HG02970 (cell line): ENCODE results near the gene TBL1X.
A peak's percentile ranks its signal among the peaks of the same experiment; 100 is the strongest.

Experiments used
- ATAC-seq: cut with Tn5 transposase; IDR thresholded peaks from one replicate; pipeline ENCODE4 v1.9.1; 2021; ENCODE audit warnings: mild to moderate bottlenecking, moderate library complexity, moderate number of reproducible peaks; ENCODE audit not compliant: unreplicated experiment, low FRiP score

Gene TBL1X

GRCh38 chrX:9656277-9656676 lies 191.4 kb downstream of the TBL1X start:
- ATAC-seq: no peak

DNA sequence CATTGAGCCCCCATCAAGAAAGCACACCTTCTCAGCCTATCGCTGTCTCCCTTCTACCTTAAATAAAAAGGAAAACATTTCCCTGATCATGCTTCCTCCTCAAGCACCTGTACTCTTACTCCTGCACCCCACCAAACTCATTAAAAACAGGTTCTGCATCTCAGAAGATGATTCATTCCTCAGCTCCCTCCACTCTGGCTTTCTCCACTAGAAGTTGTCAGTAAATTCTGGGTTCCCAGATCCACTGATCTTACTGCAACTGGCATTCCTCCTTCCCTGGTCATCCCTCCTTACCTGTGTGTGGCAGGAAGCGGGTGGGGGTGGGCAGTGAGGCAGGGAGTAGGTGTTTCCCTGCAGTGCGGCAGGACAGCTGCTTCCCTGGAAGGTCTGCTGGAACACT lies 192.0 kb downstream of the TBL1X start:
- ATAC-seq: no peak

GRCh38 chrX:9657590-9658256 lies 192.9 kb downstream of the TBL1X start:
- no peak for ATAC-seq

- ATAC-seq: no peak
Measured at GRCh38 chrX:9658409-9658808, 193.6 kb downstream of the TBL1X start.

DNA sequence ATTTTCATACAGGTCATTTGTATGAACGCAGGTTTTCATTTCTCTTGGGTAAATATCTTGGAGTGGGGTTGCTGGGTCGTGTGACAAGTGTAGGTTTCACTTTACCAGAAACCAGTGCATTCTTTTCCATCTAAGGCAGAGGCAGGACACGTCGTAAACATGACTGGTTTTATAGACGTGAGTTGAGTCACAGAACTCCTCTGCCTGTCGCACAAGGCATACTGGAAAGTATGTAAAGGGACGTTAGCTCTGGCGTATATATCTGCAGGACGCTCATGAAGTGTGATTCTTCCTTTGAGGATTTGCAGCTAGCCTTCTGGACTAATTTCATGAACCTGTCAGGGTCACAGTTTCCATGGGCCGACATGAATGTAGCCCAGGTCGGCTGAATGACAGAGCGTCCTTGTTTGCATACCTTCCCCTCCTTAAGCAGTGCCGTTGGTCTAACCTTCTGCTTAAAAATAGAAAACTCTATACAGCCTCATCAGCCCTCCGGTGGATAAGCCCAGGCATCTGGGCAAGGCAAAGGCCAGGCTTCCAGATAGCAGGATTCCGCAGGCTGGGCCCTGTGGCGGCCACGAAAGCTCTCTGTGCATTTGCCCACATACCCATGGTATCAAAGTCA lies 194.8 kb downstream of the TBL1X start:
- no peak for ATAC-seq

DNA sequence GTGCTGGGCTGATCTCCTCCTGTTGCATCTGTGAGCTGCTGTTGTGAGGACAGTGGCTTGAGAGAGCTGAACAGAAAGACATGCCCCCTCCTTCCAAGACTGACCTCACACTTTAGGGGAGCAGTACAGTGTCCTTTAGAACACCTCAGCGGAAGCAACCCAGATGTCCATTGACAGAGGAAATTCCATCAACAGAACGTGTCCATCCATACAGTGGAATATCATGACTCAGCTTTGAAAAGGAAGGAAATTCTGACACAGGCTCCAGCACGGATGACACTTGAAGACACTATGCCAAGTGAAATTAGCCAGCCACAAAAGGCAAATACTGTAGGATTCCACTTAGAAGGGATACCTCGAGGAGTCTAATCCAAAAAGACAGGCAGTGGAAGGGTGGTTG lies 197.3 kb downstream of the TBL1X start:
- no peak for ATAC-seq

GRCh38 chrX:9663216-9663615 lies 198.4 kb downstream of the TBL1X start:
- no peak for ATAC-seq

GRCh38 chrX:9664224-9664623 lies 199.4 kb downstream of the TBL1X start:
- no peak for ATAC-seq

GRCh38 chrX:9665113-9665512 lies 200.3 kb downstream of the TBL1X start:
- ATAC-seq: no peak

DNA sequence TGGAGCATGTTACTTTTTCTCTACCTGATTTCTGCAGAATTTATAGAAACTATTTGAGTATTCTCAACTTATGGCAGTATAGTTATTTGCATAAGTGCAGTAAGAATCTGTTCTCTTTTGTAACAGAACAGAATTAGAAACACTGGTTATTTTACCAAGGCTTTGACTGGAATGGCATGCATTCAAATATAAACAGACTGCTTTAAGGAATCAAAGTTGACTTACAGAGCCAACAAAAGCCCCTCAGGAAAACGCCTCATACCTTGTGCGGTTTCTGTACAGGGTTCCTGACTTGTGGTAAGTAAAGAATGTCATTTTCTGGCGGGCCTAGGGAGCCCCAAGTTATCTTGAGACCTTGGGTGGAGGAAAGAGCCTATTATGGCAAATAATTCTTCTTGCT lies 203.7 kb downstream of the TBL1X start:
- no peak for ATAC-seq

- no peak for ATAC-seq
Measured at GRCh38 chrX:9670136-9670814, 205.4 kb downstream of the TBL1X start.

- ATAC-seq: no peak
Measured at GRCh38 chrX:9671998-9672397, 207.1 kb downstream of the TBL1X start.

GRCh38 chrX:9676306-9676705 lies 211.4 kb downstream of the TBL1X start:
- no peak for ATAC-seq

DNA sequence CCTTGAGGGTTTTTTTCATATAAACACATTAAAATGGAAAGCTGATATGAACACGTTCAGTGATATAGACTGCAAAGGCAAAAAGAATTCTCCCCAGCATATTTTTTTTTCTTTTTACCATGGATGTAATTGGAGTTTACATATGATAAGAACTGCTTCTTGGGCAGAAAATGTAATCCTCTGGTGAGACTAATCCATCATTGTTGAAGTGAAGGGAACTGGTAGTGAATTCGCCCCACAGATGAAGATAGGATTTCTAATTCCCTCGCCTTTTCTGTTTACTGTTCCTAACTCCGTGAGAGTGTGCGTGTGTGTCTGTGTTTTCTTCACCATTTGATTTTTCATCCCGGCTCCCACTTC lies 211.9 kb downstream of the TBL1X start:
- peak; percentile 5 for ATAC-seq

DNA sequence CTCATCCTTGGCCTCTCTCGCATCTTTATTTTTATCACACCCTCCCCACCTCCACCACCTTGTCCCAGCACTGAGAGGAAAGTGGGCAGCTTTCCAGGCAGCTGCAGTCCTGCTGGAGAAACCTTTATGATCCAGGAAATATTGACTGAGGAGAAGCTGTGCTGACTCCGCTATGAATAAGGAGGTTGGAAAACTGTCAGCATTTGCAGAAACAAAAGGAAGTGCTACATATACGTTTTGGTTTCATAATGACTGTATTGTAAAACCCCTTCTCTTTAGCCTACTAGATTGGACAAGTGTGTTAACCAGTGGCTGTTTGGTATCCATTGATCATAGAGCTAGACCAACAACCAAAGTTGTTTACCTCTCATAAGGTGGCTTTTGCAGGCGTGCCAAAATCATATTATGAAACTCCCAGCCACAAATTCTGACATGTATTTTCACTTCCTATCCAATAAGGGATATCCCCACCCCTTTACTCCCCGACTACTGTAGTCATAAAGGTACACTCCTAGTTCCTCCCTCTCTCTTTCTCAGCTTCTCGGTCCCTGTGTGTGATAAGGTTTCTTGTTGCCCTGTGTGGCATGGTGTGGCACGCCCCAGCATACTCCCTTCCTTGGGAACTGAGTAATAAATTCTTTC lies 212.4 kb downstream of the TBL1X start:
- peak; percentile 98 for ATAC-seq

DNA sequence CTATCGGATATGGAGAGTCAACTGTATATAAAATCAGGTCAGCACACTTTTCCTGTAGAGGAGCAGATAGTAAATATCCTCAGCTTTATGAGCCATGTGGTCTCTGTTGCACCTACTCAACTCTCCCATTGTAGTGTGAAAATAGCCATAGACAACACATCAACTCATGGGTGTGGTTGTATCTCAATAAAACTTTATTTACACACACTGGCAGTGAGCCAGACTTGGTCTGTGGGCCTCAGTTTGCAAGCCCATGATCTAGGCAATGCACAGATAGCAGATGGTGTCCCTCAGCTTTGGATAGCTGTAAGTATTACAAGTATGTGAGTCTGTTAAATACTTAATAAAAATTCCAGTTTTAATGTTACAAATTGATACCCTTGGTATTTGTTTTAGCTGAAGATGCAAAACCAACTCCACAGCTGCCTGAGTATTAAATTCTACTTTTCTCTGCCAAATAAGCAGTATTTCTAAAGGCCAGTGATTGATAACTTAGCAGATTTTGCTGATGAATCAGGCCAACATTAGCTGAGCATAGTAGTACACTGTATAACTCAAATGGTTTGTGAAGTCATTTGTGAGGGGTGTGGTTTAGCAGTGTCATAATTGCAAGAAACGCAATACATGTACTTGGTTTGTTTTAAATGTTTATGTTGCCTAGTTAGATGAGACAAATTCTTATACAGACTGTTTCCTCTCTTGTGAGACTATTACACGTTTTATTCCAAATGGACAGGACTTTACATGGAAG lies 213.5 kb downstream of the TBL1X start:
- no peak for ATAC-seq

GRCh38 chrX:9681011-9681410 lies 216.2 kb downstream of the TBL1X start:
- ATAC-seq: no peak

DNA sequence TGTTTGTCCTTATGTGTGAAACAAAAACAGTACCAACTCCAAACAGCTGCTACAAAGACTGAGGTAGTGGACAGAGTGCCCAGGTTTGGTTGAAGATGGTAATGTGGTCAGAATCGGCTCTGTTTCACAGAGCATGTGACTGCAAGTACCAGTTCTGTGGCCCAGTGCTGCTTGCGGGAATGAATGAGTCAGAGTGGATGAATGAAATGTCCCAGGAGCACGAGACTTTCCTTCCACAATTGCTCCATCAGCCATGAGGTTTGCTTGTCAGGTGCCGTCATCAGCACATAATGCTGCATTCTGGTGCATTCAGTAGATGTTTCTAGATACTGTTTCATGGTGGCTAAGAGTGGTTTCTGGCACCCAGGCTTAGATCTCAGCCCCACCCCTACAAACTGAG lies 216.6 kb downstream of the TBL1X start:
- no peak for ATAC-seq

GRCh38 chrX:9682456-9682855 lies 217.6 kb downstream of the TBL1X start:
- no peak for ATAC-seq

GRCh38 chrX:9682861-9683260 lies 218.0 kb downstream of the TBL1X start:
- no peak for ATAC-seq

GRCh38 chrX:9683350-9683749 lies 218.5 kb downstream of the TBL1X start:
- ATAC-seq: no peak
